Small intestine (tissue), 7 donors: ENCODE data around the gene ZNF24. TPM values are rescaled to one million over a fixed set of nuclear protein-coding genes. Genes with fewer than 3 reads are reported as not detected.
A peak's percentile ranks its signal among the peaks of the same experiment; 100 is the strongest.

ENCODE experiments used
- DNase-seq, 2 donors: peaks; one replicate each; pipeline versions ENCODE4 v3.0.0 to v3.0.0-alpha.2; 2013
- FAIRE-seq: peaks from 2 replicates; lab custom pipeline; 2012; peaks lifted over from hg19 to GRCh38; lab: Jason Lieb, UNC
- H3K27ac ChIP-seq, 3 donors: one replicate each; pipeline ENCODE4 v1.5.1; 2013; ENCODE audit warnings: low read length in 2 of 3, mild to moderate bottlenecking in 2 of 3, control low read depth in 1 of 3, inconsistent platforms in 1 of 3, low read depth in 1 of 3, moderate library complexity in 1 of 3
- H3K27me3 ChIP-seq, 3 donors: one replicate each; pipeline ENCODE4 v1.6.1; 2013; ENCODE audit warnings: low read length in 3 of 3, inconsistent platforms in 1 of 3; ENCODE audit not compliant: control insufficient read depth in 3 of 3, insufficient read depth in 3 of 3
- H3K36me3 ChIP-seq, 3 donors: one replicate each; pipeline ENCODE4 v1.6.1; 2013; ENCODE audit warnings: low read length in 3 of 3, inconsistent platforms in 1 of 3, low read depth in 1 of 3, mild to moderate bottlenecking in 1 of 3, moderate library complexity in 1 of 3; ENCODE audit not compliant: control insufficient read depth in 3 of 3, insufficient read depth in 2 of 3
- H3K4me1 ChIP-seq, 3 donors: one replicate each; pipeline ENCODE4 v1.6.1; 2013; ENCODE audit warnings: low read length in 2 of 3, inconsistent platforms in 1 of 3, low read depth in 1 of 3, mild to moderate bottlenecking in 1 of 3, moderate library complexity in 1 of 3; ENCODE audit not compliant: control insufficient read depth in 3 of 3, insufficient read depth in 2 of 3
- H3K4me3 ChIP-seq, 3 donors: one replicate each; pipeline ENCODE4 v1.5.1; 2013; ENCODE audit warnings: low read length in 3 of 3, control low read depth in 1 of 3, inconsistent platforms in 1 of 3, low read depth in 1 of 3, mild to moderate bottlenecking in 1 of 3, moderate library complexity in 1 of 3
- H3K9me3 ChIP-seq, 2 donors: one replicate each; pipeline ENCODE4 v1.6.1; 2013; ENCODE audit warnings: low read depth in 1 of 2, low read length in 1 of 2; ENCODE audit not compliant: control insufficient read depth in 2 of 2, insufficient read depth in 1 of 2
- WGBS, 3 donors: extraction: QIAGEN DNeasy Blood & Tissue Kit; methylation state at CpG; one replicate each; pipeline ENCODE4 v1.1.7; 2013; 5-methylcytosine and 5-hydroxymethylcytosine counted together
- polyA plus RNA-seq, 4 donors: library from polyadenylated mRNA; stranded (reverse) in 3 of 4; unstranded in 1 of 4; fragments of 200-250 nt in 3 of 4; fragments of 120-200 nt in 1 of 4; gene quantifications; one replicate each; pipeline versions ENCODE4 v1.2.1 to v1.2.3, GENCODE V29; 2013
- donor health status: healthy with polysubstance abuse.
- donor health status: control.
- donor health status: control.
- donor health status: Bipolar disorder and iron deficiency.
- donor health status: healthy.

Gene ZNF24
- polyA plus RNA-seq, 4 donors, result 13.5 to 47.8 (median 14.3) TPM

GRCh38 chr18:35345460-35345921, 1.3 kb upstream of the ZNF24 start:
- Histone ChIP-seq H3K4me1 (peaks cover 0 to 15% (median 4%) of the 10 kb centered on the region in 3 donors), H3K4me3 (no peak overlapping the region), H3K27ac (peak overlapping the region in 2 of 3 donors; percentile 15 to 96), H3K9me3 (no peaks in the 10 kb centered on the region), H3K27me3 (no peaks in the 10 kb centered on the region), H3K36me3 (no peaks in the 10 kb centered on the region)
- FAIRE-seq (no peak), DNase-seq (peak; percentile 6 to 35)
- 45 to 73% (median 67%) methylated on average over 6 of the region's 6 CpGs for WGBS, 3 donors

GRCh38 chr18:35344736-35345459, 678 bp upstream of the ZNF24 start:
- WGBS, 3 donors, result 43 to 52% (median 48%) methylated on average over 12 of the region's 12 CpGs
- DNase-seq, result no peak
- FAIRE-seq, result no peak

GRCh38 chr18:35343488-35343935, 708 bp downstream of the ZNF24 start:
- FAIRE-seq (no peak), DNase-seq (no peak)
- H3K4me3 ChIP-seq, result peak overlapping the region; percentile 95 to 99 (median 98)
- H3K27me3 ChIP-seq, result no peaks in the 10 kb centered on the region
- H3K36me3 ChIP-seq, result peaks cover 7 to 10% (median 8%) of the 10 kb centered on the region in 3 donors
- 1 to 2% (median 1%) methylated on average over 15 of the region's 15 CpGs for WGBS, 3 donors
- peak overlapping the region; percentile 63 to 99 (median 96) for H3K27ac ChIP-seq
- no peaks in the 10 kb centered on the region for H3K9me3 ChIP-seq
- H3K4me1 ChIP-seq, result peaks cover 0 to 15% (median 4%) of the 10 kb centered on the region in 3 donors

More at GRCh38 chr18:35344736-35345459, 678 bp upstream of the ZNF24 start:
- Histone ChIP-seq H3K36me3 (peaks cover 4 to 6% (median 5%) of the 10 kb centered on the region in 3 donors), H3K27me3 (no peaks in the 10 kb centered on the region), H3K4me3 (peak overlapping the region; percentile 95 to 99 (median 98)), H3K9me3 (no peaks in the 10 kb centered on the region), H3K4me1 (peaks cover 0 to 15% (median 4%) of the 10 kb centered on the region in 3 donors), H3K27ac (peak overlapping the region in 2 of 3 donors; percentile 96 to 99)

- no peaks in the 10 kb centered on the region for H3K27me3 ChIP-seq
- peaks cover 19 to 31% (median 26%) of the 10 kb centered on the region in 3 donors for H3K36me3 ChIP-seq
- no peak overlapping the region for H3K27ac ChIP-seq
- no peaks in the 10 kb centered on the region for H3K9me3 ChIP-seq
- DNase-seq, result no peak
- 90 to 94% (median 93%) methylated on average over 5 of the region's 5 CpGs for WGBS, 3 donors
- H3K4me3 ChIP-seq, result no peak overlapping the region
- H3K4me1 ChIP-seq, result no peaks in the 10 kb centered on the region
- no peak for FAIRE-seq
These were observed 6.9 kb downstream of the ZNF24 start for GRCh38 chr18:35337286-35337685.

DNA sequence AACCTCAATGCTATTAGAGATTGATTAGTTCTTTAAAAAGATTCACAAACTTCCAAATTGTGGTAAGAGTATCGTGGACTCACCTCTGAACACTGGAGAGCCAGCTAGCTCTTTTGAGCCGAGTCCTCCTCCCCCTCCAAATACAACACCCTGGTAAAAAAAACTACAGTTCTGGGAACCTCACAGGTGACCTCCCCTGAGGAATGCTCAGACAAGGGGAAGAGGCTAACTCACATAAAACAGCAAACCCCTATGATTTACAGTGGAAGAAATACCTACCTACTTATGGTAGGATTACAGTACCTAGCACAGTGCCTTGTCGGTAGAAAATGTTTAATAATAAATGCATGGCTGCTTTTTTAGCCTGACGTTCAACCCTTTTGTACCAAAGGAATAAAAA, 8.4 kb downstream of the ZNF24 start:
- no peak for DNase-seq
- Histone ChIP-seq H3K9me3 (no peaks in the 10 kb centered on the region), H3K27me3 (no peaks in the 10 kb centered on the region), H3K36me3 (peaks cover 20 to 31% (median 26%) of the 10 kb centered on the region in 3 donors), H3K27ac (no peak overlapping the region), H3K4me1 (no peaks in the 10 kb centered on the region), H3K4me3 (no peak overlapping the region)
- FAIRE-seq, result no peak
- 91 to 96% (median 95%) methylated on average over 4 of the region's 4 CpGs for WGBS, 3 donors

DNA sequence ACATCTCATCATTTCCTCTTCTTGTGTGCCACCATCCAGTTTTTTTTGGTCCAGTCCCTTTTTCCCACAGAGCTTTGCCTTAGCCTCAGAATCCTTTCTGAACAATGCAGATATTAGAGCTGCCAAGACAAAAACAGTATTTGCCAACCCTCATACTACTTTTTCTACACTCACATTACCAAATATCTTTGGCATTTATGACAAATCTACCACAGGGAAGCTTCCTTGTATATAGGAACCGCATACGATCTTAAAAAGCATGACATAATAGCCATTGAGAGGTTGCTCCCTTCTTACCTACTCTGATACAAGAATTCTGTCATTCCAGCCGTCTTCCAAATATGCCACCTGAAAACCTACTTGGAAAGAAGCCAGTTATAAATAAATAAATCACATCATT, 9.4 kb downstream of the ZNF24 start:
- H3K4me1 ChIP-seq, result no peaks in the 10 kb centered on the region
- no peak overlapping the region for H3K27ac ChIP-seq
- FAIRE-seq, result no peak
- H3K4me3 ChIP-seq, result no peak overlapping the region
- DNase-seq, result no peak
- no peaks in the 10 kb centered on the region for H3K9me3 ChIP-seq
- H3K36me3 ChIP-seq, result peaks cover 15 to 25% (median 22%) of the 10 kb centered on the region in 3 donors
- WGBS, 3 donors, result 75 to 80% (median 76%) methylated on average over 3 of the region's 3 CpGs
- no peaks in the 10 kb centered on the region for H3K27me3 ChIP-seq

DNA sequence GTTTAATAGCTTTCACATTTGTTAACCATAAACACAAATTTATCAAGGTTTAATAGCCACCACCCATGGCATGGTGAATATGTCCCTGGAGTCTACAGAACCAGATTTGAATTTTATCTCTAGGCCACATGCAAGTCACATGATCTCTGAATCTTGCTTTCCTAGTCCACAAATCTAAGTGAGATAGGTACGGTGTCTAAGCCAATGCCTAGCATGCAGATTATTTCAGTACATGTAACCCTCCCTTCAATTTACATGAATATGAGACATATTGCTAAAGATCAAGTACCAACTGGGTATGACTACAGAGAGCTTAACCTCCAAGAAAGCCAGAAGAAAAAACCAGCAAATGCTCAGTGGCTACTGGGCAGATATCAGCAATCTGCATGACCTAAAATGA, 10.0 kb downstream of the ZNF24 start:
- 88 to 96% (median 91%) methylated on average over 1 of the region's 1 CpG for WGBS, 3 donors
- DNase-seq, result no peak
- Histone ChIP-seq H3K4me1 (no peaks in the 10 kb centered on the region), H3K27me3 (no peaks in the 10 kb centered on the region), H3K4me3 (no peak overlapping the region), H3K9me3 (no peaks in the 10 kb centered on the region), H3K27ac (no peak overlapping the region), H3K36me3 (peaks cover 10 to 25% (median 20%) of the 10 kb centered on the region in 3 donors)
- FAIRE-seq, result no peak

- DNase-seq (no peak), FAIRE-seq (no peak)
- Histone ChIP-seq H3K9me3 (peaks cover 0 to 3% of the 10 kb centered on the region in 2 donors), H3K4me1 (no peaks in the 10 kb centered on the region), H3K27me3 (no peaks in the 10 kb centered on the region), H3K4me3 (no peak overlapping the region), H3K36me3 (peaks cover 10 to 14% (median 11%) of the 10 kb centered on the region in 3 donors), H3K27ac (no peak overlapping the region)
- 75 to 78% (median 77%) methylated on average over 4 of the region's 4 CpGs for WGBS, 3 donors
These were observed 12.7 kb downstream of the ZNF24 start for GRCh38 chr18:35331367-35332087.
